Fibroblast of mammary gland (primary cell): ENCODE data around the gene MGA.

Source experiments
- DNase-seq: peaks from one replicate; pipeline ENCODE4 v3.0.0-alpha.2; 2010; ENCODE audit warnings: low read depth
- H3K4me3 ChIP-seq: 2 replicates; pipeline ENCODE4 v1.5.1; 2011; ENCODE audit warnings: low read depth, mild to moderate bottlenecking, low read length, moderate library complexity; ENCODE audit not compliant: control insufficient read depth
- TF ChIP-seq, protein P1 (sequence below): conservative IDR thresholded peaks from 2 replicates; pipeline ENCODE4 v1.5.1; 2011; ENCODE audit warnings: low read depth, low read length, inconsistent platforms; ENCODE audit not compliant: control insufficient read depth, insufficient read depth

MGA gene

DNA sequence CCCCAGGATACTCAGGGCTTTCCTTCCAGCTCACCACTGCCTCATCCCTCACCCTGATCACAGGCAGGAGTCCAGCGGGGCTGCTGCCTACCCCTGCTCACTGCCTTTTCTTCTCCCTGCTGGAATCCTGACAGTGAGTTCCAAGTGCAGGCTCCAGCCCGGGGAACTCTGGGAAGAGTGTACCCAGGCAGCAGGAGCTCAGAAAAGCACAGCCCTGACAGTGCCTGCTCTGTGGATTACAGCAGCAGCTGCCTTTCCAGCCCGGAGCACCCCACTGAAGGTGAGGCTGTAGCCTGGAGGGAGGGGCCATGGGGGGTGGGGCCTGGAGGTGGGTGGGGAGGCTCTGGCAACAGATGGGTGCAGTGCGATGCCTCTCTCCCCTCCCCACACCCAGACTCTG lies 161.6 kb downstream of the MGA start:
- H3K4me3 ChIP-seq = no peak overlapping the region
- TF ChIP-seq, protein P1, sequence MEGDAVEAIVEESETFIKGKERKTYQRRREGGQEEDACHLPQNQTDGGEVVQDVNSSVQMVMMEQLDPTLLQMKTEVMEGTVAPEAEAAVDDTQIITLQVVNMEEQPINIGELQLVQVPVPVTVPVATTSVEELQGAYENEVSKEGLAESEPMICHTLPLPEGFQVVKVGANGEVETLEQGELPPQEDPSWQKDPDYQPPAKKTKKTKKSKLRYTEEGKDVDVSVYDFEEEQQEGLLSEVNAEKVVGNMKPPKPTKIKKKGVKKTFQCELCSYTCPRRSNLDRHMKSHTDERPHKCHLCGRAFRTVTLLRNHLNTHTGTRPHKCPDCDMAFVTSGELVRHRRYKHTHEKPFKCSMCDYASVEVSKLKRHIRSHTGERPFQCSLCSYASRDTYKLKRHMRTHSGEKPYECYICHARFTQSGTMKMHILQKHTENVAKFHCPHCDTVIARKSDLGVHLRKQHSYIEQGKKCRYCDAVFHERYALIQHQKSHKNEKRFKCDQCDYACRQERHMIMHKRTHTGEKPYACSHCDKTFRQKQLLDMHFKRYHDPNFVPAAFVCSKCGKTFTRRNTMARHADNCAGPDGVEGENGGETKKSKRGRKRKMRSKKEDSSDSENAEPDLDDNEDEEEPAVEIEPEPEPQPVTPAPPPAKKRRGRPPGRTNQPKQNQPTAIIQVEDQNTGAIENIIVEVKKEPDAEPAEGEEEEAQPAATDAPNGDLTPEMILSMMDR = no peak
- no peak for DNase-seq

DNA sequence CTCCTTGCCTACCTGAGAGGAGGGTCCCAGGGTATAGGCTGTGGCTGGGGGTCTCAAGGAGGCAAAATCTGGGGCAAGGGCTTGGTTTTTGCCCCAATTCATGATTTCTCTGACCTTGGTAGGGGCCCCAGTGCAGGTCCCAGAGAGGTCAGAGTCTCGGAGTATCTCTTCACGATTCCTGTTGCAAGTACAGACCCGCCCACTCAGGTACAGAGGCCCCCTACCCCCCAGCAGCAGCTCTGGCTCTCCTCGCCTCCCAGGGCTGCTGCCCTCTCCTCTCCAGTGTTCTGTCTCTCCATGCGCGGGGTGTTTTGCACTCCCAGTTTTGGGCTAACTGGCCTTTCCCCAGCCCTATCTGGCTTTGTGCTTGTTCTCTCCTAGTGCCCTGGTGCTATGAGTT lies 162.3 kb downstream of the MGA start:
- DNase-seq = no peak
- TF ChIP-seq, protein P1 = no peak
- no peak overlapping the region for H3K4me3 ChIP-seq
